Choroid plexus epithelial cell (primary cell): ENCODE results near the gene ACOT8.

Source experiments
- DNase-seq: peaks from one replicate; pipeline ENCODE4 v3.0.0-alpha.2; 2010; ENCODE audit warnings: low read depth
- H3K4me3 ChIP-seq: 2 replicates; pipeline ENCODE4 v1.5.1; 2011; ENCODE audit warnings: low read depth, mild to moderate bottlenecking, control low read depth, low read length, moderate library complexity
- CTCF ChIP-seq: conservative IDR thresholded peaks from 2 replicates; pipeline ENCODE4 v1.5.1; 2011; ENCODE audit warnings: low read depth, mild to moderate bottlenecking, control low read depth, inconsistent platforms, low read length, moderate library complexity

ACOT8 gene

DNA sequence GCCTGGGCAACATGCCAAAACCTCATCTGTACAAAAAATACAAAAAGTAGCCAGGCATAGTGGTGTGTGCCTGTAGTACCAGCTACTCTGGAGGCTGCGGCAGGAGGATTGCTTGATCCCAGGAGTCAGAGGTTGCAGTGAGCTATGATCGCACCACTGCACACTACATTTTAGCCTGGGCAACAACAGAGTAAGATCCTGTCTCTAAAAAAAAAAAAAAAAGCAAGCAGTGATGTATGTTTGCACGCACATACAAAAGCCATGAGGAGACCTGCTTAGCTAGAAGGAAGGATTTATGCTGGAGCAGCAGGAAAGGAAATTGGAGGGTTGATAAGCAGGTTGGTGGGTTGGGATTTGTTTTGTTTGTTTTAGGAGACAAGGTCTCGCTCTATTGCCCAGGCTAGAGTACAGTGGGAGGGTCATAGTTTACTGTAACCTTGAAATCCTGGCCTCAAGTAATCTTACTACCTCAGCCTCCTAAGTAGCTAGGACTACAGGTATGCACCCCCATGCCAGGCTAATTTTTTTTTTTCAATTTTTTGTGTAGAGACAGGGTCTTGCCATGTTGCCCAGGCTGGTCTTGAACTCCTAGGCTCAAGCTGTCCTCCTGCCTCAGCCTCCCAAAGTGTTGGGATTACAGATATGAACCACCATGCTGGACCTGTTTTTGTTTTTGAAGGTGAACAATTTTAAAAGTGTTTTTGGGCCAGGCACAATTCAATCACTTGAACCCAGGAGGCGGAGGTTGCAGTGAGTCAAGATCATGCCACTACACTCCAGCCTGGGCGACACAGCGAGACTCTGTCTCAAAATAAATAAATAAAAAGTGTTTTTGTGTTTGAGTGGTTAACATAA is 4.3 kb upstream of the ACOT8 start:
- no peak overlapping the region for H3K4me3 ChIP-seq
- no peak for TF ChIP-seq CTCF
- no peak for DNase-seq

GRCh38 chr20:45860560-45861220 is 3.5 kb upstream of the ACOT8 start:
- no peak overlapping the region for H3K4me3 ChIP-seq
- TF ChIP-seq CTCF: no peak
- no peak for DNase-seq

- H3K4me3 ChIP-seq: no peak overlapping the region
- TF ChIP-seq CTCF: no peak
- DNase-seq: no peak
Observed at GRCh38 chr20:45859916-45860315, 2.7 kb upstream of the ACOT8 start.

DNA sequence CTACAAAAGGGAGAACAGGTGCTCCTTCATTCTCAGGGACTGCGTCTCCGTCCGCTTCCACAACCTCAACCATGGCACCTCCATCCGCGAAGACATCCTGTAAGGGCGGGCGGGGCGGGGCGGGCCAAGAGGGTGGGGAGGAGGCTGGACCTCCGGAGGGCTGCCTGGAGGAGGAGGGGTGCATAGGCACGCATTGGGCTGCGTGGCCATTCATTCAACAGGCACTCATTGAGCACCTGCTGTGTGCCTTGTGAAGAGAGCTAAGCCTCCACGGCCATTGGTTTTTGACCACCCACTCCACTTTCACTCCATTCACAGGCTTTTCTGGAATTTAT is 657 bp upstream of the ACOT8 start:
- H3K4me3 ChIP-seq: peak overlapping the region; percentile 91
- peak; percentile 39 for DNase-seq
- TF ChIP-seq CTCF: no peak

- TF ChIP-seq CTCF: no peak
- no peak overlapping the region for H3K4me3 ChIP-seq
- DNase-seq: no peak
Observed at GRCh38 chr20:45853484-45853883, 3.7 kb downstream of the ACOT8 start.

DNA sequence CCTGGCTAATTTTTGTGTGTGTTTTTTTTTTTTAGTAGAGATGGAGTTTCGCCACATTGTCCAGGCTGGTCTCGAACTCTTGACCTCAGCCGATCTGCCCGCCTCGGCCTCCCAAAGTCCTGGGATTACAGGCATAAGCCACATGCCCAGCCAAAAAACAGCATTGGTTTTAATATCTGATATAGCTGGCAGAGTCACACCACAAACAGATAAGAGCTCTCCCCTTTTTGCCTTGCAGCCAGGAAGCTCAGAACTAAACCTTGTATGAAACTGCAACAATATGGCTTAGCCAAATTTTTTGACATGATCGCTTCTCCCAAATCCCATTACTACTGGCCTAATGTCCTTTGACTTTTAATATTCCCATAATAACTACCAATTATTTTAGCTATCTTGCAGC is 4.9 kb downstream of the ACOT8 start:
- DNase-seq: no peak
- TF ChIP-seq CTCF: no peak
- H3K4me3 ChIP-seq: no peak overlapping the region

GRCh38 chr20:45851501-45851900 is 5.7 kb downstream of the ACOT8 start:
- no peak for DNase-seq
- no peak overlapping the region for H3K4me3 ChIP-seq
- TF ChIP-seq CTCF: no peak
